ENCODE measurements around the gene RBBP5. TPM values are rescaled to one million over a fixed set of nuclear protein-coding genes. Genes with fewer than 3 reads are reported as not detected.

RBBP5 gene
- total RNA-seq, 1 donor, result 19.5 TPM

DNA sequence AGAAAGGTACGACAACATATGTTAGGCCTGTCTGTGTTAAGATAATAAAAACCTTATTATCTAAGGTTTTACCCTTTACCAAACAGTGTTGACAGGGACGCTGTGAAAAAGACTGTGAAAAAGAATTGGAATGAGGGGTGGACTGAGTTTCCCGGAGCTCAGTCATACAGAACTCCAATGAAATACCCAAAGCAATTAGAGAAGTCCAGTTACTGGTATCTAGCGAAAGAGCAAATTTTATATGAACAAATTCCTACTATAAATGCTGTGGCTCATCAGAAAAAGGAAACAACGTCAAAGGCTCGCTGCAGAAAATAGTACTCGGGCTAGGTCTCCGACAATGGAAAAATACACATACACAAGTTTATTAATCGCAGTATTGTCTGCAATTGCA is 708 bp upstream of the RBBP5 start:
- Histone ChIP-seq H3K79me2 (ENCODE audit: insufficient read depth, low read length) (peaks cover 42% of the 10 kb centered on the region), H3K27ac (ENCODE audit: low read depth, low read length) (peak overlapping the region; percentile 97), H3K36me3 (ENCODE audit: insufficient read depth, low read length) (no peaks in the 10 kb centered on the region), H3K27me3 (ENCODE audit: insufficient read depth, low read length) (no peaks in the 10 kb centered on the region), H3K4me1 (ENCODE audit: insufficient read depth, low read length) (peaks cover 15% of the 10 kb centered on the region), H4K20me1 (ENCODE audit: insufficient read depth, low read length) (peaks cover 10% of the 10 kb centered on the region), H3K9me3 (ENCODE audit: low read depth, low read length) (no peaks in the 10 kb centered on the region), H3K4me2 (ENCODE audit: insufficient read depth, low read length) (peak overlapping the region; percentile 96), H3K4me3 (ENCODE audit: insufficient read depth, low read length) (peak overlapping the region; percentile 95), H2AFZ (ENCODE audit: low read length) (peak overlapping the region; percentile 96)
- TF ChIP-seq, protein P1, sequence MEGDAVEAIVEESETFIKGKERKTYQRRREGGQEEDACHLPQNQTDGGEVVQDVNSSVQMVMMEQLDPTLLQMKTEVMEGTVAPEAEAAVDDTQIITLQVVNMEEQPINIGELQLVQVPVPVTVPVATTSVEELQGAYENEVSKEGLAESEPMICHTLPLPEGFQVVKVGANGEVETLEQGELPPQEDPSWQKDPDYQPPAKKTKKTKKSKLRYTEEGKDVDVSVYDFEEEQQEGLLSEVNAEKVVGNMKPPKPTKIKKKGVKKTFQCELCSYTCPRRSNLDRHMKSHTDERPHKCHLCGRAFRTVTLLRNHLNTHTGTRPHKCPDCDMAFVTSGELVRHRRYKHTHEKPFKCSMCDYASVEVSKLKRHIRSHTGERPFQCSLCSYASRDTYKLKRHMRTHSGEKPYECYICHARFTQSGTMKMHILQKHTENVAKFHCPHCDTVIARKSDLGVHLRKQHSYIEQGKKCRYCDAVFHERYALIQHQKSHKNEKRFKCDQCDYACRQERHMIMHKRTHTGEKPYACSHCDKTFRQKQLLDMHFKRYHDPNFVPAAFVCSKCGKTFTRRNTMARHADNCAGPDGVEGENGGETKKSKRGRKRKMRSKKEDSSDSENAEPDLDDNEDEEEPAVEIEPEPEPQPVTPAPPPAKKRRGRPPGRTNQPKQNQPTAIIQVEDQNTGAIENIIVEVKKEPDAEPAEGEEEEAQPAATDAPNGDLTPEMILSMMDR (IDR thresholded peaks at IDR 0.05; ENCODE audit: extremely low read depth, low read depth, low read length), result no peak
- DNase-seq (ENCODE audit: insufficient read length, low spot score, missing footprints), result no peak

DNA sequence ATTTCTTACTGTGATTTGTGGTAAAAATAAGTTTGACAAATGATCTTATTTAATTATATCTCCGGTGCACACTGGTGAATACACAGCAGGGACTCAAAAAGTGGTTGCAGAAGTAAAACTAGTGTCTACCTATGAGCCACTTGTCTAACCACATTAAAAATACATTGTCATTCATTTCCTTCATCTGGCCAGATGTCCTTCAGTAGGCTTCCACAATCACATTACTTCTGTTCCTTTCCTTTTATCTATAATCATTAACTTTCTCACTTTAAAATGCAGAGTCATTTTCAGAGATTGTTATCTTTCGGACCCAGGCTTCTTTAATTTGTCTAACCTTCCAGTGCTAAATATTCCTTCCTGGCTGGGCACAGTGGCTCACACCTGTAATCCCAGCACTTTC is 3.0 kb downstream of the RBBP5 start:
- H4K20me1 ChIP-seq (ENCODE audit: insufficient read depth, low read length), result peaks cover 14% of the 10 kb centered on the region
- H2AFZ ChIP-seq (ENCODE audit: low read length), result no peak overlapping the region
- H3K4me3 ChIP-seq (ENCODE audit: insufficient read depth, low read length), result no peak overlapping the region
- no peaks in the 10 kb centered on the region for H3K9me3 ChIP-seq (ENCODE audit: low read depth, low read length)
- H3K27me3 ChIP-seq (ENCODE audit: insufficient read depth, low read length), result no peaks in the 10 kb centered on the region
- no peak overlapping the region for H3K4me2 ChIP-seq (ENCODE audit: insufficient read depth, low read length)
- H3K36me3 ChIP-seq (ENCODE audit: insufficient read depth, low read length), result peaks cover 18% of the 10 kb centered on the region
- no peak overlapping the region for H3K27ac ChIP-seq (ENCODE audit: low read depth, low read length)
- peaks cover 15% of the 10 kb centered on the region for H3K4me1 ChIP-seq (ENCODE audit: insufficient read depth, low read length)
- H3K79me2 ChIP-seq (ENCODE audit: insufficient read depth, low read length), result peaks cover 62% of the 10 kb centered on the region
- DNase-seq (ENCODE audit: insufficient read length, low spot score, missing footprints), result no peak
- TF ChIP-seq, protein P1 (IDR thresholded peaks at IDR 0.05; ENCODE audit: extremely low read depth, low read depth, low read length), result no peak

DNA sequence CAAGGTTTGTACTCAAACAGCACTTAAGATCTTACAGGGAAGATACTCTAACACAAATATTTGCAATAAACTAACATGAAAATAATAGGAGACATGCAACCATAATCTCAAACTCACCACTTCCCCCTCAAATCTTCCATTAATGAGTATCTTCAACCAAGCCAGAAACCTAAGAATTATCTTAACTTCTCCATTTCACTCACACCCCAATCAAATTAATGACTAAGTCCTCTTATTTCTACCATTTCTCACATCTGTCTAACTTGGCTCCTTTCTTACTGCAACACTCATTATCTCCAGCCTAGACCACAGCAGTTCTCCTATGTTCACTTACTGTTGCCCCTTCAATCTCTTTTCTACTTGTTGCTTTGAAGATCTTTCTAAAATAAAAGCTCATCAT is 10.4 kb downstream of the RBBP5 start:
- DNase-seq (ENCODE audit: insufficient read length, low spot score, missing footprints), result no peak
- no peak overlapping the region for H3K4me2 ChIP-seq (ENCODE audit: insufficient read depth, low read length)
- no peak overlapping the region for H2AFZ ChIP-seq (ENCODE audit: low read length)
- H3K9me3 ChIP-seq (ENCODE audit: low read depth, low read length), result no peaks in the 10 kb centered on the region
- no peaks in the 10 kb centered on the region for H3K27me3 ChIP-seq (ENCODE audit: insufficient read depth, low read length)
- TF ChIP-seq, protein P1 (IDR thresholded peaks at IDR 0.05; ENCODE audit: extremely low read depth, low read depth, low read length), result no peak
- H3K4me3 ChIP-seq (ENCODE audit: insufficient read depth, low read length), result no peak overlapping the region
- H3K36me3 ChIP-seq (ENCODE audit: insufficient read depth, low read length), result peaks cover 24% of the 10 kb centered on the region
- no peak overlapping the region for H3K27ac ChIP-seq (ENCODE audit: low read depth, low read length)
- H4K20me1 ChIP-seq (ENCODE audit: insufficient read depth, low read length), result peaks cover 4% of the 10 kb centered on the region
- H3K79me2 ChIP-seq (ENCODE audit: insufficient read depth, low read length), result peaks cover 17% of the 10 kb centered on the region
- H3K4me1 ChIP-seq (ENCODE audit: insufficient read depth, low read length), result no peaks in the 10 kb centered on the region

DNA sequence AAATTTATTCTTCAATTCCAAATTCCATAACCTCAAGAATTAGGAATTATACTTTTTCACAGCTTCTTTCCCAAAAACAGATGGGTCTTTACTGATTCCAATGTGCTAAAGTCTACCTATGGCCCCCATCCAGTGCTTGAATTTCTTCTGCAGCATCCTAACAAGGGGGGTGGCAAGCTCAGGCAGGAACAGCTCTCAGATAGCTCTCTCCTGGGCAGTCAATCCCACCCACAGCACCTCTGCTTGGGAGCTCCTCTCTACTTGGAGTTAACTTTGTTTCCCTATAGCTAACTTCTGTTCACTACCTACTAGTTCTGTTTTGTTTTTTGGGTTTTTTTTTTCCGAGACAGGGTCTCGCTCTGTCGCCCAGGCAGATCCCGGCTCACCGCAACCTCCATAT is 12.1 kb downstream of the RBBP5 start:
- H3K79me2 ChIP-seq (ENCODE audit: insufficient read depth, low read length), result peaks cover 12% of the 10 kb centered on the region
- TF ChIP-seq, protein P1 (IDR thresholded peaks at IDR 0.05; ENCODE audit: extremely low read depth, low read depth, low read length), result no peak
- H3K27ac ChIP-seq (ENCODE audit: low read depth, low read length), result no peak overlapping the region

More for the DNA sequence above, 12.1 kb downstream of the RBBP5 start:
- no peaks in the 10 kb centered on the region for H3K27me3 ChIP-seq (ENCODE audit: insufficient read depth, low read length)
- no peaks in the 10 kb centered on the region for H3K4me1 ChIP-seq (ENCODE audit: insufficient read depth, low read length)
- DNase-seq (ENCODE audit: insufficient read length, low spot score, missing footprints), result no peak
- H3K36me3 ChIP-seq (ENCODE audit: insufficient read depth, low read length), result peaks cover 33% of the 10 kb centered on the region
- H2AFZ ChIP-seq (ENCODE audit: low read length), result no peak overlapping the region
- H3K4me2 ChIP-seq (ENCODE audit: insufficient read depth, low read length), result no peak overlapping the region
- H4K20me1 ChIP-seq (ENCODE audit: insufficient read depth, low read length), result no peaks in the 10 kb centered on the region
- no peaks in the 10 kb centered on the region for H3K9me3 ChIP-seq (ENCODE audit: low read depth, low read length)
- H3K4me3 ChIP-seq (ENCODE audit: insufficient read depth, low read length), result no peak overlapping the region

All from osteoblast (primary cell).